K562 (cell line): ENCODE results near the gene TSHR.
"Not testable (repeated sequence)": the region's sequence is repeated elsewhere in the genome, so short reads cannot be mapped to it uniquely, and the experiment has no call there.

Experiments used
- PCBP2 ChIP-seq: fragments of 200-400 bp; formaldehyde crosslinking; IDR thresholded peaks from 2 replicates; pipeline ENCODE4 v1.6.1; 2018; ENCODE audit warnings: low read length, low read depth, mild to moderate bottlenecking, moderate library complexity; ENCODE audit not compliant: poor library complexity, severe bottlenecking
- SNIP1 ChIP-seq: fragments of 450-650 bp; IDR thresholded peaks from 2 replicates; pipeline ENCODE4 v1.7.1; 2017; ENCODE audit warnings: low read depth, mild to moderate bottlenecking
- TAF1 ChIP-seq: IDR thresholded peaks from 2 replicates; pipeline ENCODE4 v1.6.1; 2011; ENCODE audit warnings: mild to moderate bottlenecking, low read length, moderate library complexity; ENCODE audit not compliant: insufficient read depth, control insufficient read depth, severe bottlenecking; ENCODE audit errors: extremely low read depth
- ZNF24 ChIP-seq: fragments of 450-650 bp; IDR thresholded peaks from 2 replicates; pipeline ENCODE4 v1.6.1; 2016
- TF ChIP-seq, protein P1 (sequence below): fragments of 150-350 bp; IDR thresholded peaks from 2 replicates; pipeline ENCODE4 v1.6.1; 2014; ENCODE audit warnings: low read depth, mild to moderate bottlenecking, low read length, borderline replicate concordance

DNA sequence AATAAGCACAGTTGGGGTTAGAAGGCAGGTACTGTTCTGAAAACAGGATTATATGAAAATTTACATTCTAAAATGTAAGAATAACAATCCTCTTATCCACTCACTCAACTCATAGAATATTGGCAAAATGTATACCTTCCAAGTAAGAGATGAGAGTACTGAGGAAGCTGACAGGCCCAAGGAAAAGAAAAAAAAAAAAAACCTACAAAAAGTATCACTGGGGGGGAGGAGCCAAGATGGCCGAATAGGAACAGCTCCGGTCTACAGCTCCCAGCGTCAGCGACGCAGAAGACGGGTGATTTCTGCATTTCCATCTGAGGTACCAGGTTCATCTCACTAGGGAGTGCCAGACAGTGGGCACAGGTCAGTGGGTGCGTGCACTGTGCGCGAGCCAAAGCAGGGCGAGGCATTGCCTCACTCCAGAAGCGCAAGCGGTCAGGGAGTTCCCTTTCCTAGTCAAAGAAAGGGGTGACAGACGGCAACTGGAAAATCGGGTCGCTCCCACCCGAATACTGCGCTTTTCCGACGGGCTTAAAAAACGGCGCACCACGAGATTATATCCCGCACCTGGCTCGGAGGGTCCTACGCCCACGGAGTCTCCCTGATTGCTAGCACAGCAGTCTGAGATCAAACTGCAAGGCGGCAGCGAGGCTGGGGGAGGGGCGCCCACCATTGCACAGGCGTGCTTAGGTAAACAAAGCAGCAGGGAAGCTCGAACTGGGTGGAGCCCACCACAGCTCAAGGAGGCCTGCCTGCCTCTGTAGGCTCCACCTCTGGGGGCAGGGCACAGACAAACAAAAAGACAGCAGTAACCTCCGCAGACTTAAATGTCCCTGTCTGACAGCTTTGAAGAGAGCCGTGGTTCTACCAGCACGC lies 158.8 kb downstream of the TSHR start:
- TF ChIP-seq ZNF24, TAF1, SNIP1, PCBP2: not testable (repeated sequence)
- TF ChIP-seq, protein P1, sequence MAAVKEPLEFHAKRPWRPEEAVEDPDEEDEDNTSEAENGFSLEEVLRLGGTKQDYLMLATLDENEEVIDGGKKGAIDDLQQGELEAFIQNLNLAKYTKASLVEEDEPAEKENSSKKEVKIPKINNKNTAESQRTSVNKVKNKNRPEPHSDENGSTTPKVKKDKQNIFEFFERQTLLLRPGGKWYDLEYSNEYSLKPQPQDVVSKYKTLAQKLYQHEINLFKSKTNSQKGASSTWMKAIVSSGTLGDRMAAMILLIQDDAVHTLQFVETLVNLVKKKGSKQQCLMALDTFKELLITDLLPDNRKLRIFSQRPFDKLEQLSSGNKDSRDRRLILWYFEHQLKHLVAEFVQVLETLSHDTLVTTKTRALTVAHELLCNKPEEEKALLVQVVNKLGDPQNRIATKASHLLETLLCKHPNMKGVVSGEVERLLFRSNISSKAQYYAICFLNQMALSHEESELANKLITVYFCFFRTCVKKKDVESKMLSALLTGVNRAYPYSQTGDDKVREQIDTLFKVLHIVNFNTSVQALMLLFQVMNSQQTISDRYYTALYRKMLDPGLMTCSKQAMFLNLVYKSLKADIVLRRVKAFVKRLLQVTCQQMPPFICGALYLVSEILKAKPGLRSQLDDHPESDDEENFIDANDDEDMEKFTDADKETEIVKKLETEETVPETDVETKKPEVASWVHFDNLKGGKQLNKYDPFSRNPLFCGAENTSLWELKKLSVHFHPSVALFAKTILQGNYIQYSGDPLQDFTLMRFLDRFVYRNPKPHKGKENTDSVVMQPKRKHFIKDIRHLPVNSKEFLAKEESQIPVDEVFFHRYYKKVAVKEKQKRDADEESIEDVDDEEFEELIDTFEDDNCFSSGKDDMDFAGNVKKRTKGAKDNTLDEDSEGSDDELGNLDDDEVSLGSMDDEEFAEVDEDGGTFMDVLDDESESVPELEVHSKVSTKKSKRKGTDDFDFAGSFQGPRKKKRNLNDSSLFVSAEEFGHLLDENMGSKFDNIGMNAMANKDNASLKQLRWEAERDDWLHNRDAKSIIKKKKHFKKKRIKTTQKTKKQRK = not testable (repeated sequence)
